HepG2 (cell line): ENCODE results near the gene MATK.

Source experiments
- CHD2 ChIP-seq: IDR thresholded peaks from 2 replicates; pipeline ENCODE4 v1.6.1; 2011; ENCODE audit warnings: low read depth, low read length, improper control_type of control experiment
- ELK4 ChIP-seq: sonication (generic); formaldehyde crosslinking; IDR thresholded peaks from 2 replicates; pipeline ENCODE4 v1.9.0; 2021; ENCODE audit warnings: missing genetic modification reagents, borderline replicate concordance
- HOXA9 ChIP-seq: sonication (generic); formaldehyde crosslinking; IDR thresholded peaks from 2 replicates; pipeline ENCODE4 v1.8.1; 2022; ENCODE audit warnings: missing genetic modification reagents, mild to moderate bottlenecking, moderate library complexity, borderline replicate concordance
- JUN ChIP-seq: sonication (generic); formaldehyde crosslinking; IDR thresholded peaks from 2 replicates; pipeline ENCODE4 v1.4.0; 2020; ENCODE audit warnings: mild to moderate bottlenecking, missing genetic modification reagents
- POLR2AphosphoS2 ChIP-seq: IDR thresholded peaks from 2 replicates; pipeline ENCODE4 v1.6.1; 2011; ENCODE audit warnings: low read depth, low read length, improper control_type of control experiment
- SSRP1 ChIP-seq: IDR thresholded peaks from 2 replicates; pipeline ENCODE4 v1.6.1; 2016; ENCODE audit warnings: control low read depth
- TAF1 ChIP-seq: sonication (generic); formaldehyde crosslinking; IDR thresholded peaks from 2 replicates; pipeline ENCODE4 v1.4.0; 2020; ENCODE audit warnings: missing genetic modification reagents
- TOE1 ChIP-seq: sonication (generic); formaldehyde crosslinking; IDR thresholded peaks from 2 replicates; pipeline ENCODE4 v1.4.0; 2020; ENCODE audit warnings: mild to moderate bottlenecking, missing genetic modification reagents
- ZNF781 ChIP-seq: sonication (generic); formaldehyde crosslinking; IDR thresholded peaks from 2 replicates; pipeline ENCODE4 v1.5.1; 2020; ENCODE audit warnings: borderline replicate concordance, mild to moderate bottlenecking, missing genetic modification reagents; ENCODE audit errors: not compliant biosample characterization
- ZNF784 ChIP-seq: sonication (generic); formaldehyde crosslinking; IDR thresholded peaks from 2 replicates; pipeline ENCODE4 v1.5.1; 2020; ENCODE audit warnings: missing genetic modification reagents, mild to moderate bottlenecking, borderline replicate concordance
- ZSCAN12 ChIP-seq: sonication (generic); formaldehyde crosslinking; IDR thresholded peaks from 2 replicates; pipeline ENCODE4 v1.9.0; 2021; ENCODE audit warnings: mild to moderate bottlenecking, missing genetic modification reagents
- TF ChIP-seq, protein P1 (sequence below): sonication (generic); formaldehyde crosslinking; IDR thresholded peaks from 2 replicates; pipeline ENCODE4 v1.5.0; 2020; ENCODE audit warnings: mild to moderate bottlenecking, missing genetic modification reagents, moderate library complexity
- TF ChIP-seq, protein P2 (sequence below): sonication (generic); formaldehyde crosslinking; IDR thresholded peaks from 2 replicates; pipeline ENCODE4 v1.4.0; 2020; ENCODE audit warnings: missing genetic modification reagents

DNA sequence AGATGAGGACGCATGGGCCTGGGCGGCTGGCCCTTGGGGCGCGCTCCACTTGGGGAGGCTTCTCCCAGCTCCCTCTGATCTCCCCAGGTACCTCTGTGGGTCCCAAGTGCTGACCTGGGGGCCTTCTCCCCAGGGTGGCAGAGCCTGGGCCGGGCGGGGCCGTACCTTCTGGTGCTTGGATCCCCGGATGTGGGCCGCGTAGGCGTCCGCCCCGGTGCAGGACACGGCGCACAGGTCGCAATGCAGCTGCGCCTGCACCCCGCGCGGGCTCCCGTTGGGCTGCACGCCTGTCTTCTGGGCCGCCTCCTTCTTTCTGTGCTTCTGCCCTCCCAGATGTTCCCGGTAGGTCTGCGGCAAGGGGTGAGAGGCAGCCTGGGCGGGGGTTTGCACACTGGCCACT is 41.1 kb upstream of the MATK start:
- TF ChIP-seq JUN (CRISPR knock-in tag) (no peak), CHD2 (no peak), TAF1 (CRISPR knock-in tag) (no peak), HOXA9 (CRISPR knock-in tag) (no peak), ZNF784 (CRISPR knock-in tag) (no peak), POLR2AphosphoS2 (no peak), ZNF781 (CRISPR knock-in tag) (no peak), ELK4 (no peak), SSRP1 (CRISPR knock-in tag) (no peak), ZSCAN12 (CRISPR knock-in tag) (no peak), TOE1 (CRISPR knock-in tag) (no peak)
- TF ChIP-seq, protein P1, sequence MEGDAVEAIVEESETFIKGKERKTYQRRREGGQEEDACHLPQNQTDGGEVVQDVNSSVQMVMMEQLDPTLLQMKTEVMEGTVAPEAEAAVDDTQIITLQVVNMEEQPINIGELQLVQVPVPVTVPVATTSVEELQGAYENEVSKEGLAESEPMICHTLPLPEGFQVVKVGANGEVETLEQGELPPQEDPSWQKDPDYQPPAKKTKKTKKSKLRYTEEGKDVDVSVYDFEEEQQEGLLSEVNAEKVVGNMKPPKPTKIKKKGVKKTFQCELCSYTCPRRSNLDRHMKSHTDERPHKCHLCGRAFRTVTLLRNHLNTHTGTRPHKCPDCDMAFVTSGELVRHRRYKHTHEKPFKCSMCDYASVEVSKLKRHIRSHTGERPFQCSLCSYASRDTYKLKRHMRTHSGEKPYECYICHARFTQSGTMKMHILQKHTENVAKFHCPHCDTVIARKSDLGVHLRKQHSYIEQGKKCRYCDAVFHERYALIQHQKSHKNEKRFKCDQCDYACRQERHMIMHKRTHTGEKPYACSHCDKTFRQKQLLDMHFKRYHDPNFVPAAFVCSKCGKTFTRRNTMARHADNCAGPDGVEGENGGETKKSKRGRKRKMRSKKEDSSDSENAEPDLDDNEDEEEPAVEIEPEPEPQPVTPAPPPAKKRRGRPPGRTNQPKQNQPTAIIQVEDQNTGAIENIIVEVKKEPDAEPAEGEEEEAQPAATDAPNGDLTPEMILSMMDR (CRISPR knock-in tag), result no peak
- TF ChIP-seq, protein P2, sequence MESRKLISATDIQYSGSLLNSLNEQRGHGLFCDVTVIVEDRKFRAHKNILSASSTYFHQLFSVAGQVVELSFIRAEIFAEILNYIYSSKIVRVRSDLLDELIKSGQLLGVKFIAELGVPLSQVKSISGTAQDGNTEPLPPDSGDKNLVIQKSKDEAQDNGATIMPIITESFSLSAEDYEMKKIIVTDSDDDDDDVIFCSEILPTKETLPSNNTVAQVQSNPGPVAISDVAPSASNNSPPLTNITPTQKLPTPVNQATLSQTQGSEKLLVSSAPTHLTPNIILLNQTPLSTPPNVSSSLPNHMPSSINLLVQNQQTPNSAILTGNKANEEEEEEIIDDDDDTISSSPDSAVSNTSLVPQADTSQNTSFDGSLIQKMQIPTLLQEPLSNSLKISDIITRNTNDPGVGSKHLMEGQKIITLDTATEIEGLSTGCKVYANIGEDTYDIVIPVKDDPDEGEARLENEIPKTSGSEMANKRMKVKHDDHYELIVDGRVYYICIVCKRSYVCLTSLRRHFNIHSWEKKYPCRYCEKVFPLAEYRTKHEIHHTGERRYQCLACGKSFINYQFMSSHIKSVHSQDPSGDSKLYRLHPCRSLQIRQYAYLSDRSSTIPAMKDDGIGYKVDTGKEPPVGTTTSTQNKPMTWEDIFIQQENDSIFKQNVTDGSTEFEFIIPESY (CRISPR knock-in tag), result no peak
